Calu3 (cell line): Measurements from ENCODE around the gene OSTC. TPM values are rescaled to one million over a fixed set of nuclear protein-coding genes. Genes with fewer than 3 reads are reported as not detected.

Experiments used
- BruUV-seq: library from RNA; stranded (reverse); fragments of 400-500 nt; replicated peaks from 2 replicates; lab custom pipeline; 2021; lab: Mats Ljungman, UMichigan
- CTCF ChIA-PET: fragments of 300-600 bp; sonication (Branson Sonifier 250); formaldehyde crosslinking; loops from one replicate; lab custom pipeline; 2022; ENCODE audit warnings: antibody characterized with exemption; lab: Charles Lee
- DNase-seq: peaks from one replicate; pipeline ENCODE4 v3.0.0; 2022
- H3K27ac Mint-ChIP-seq: one replicate; pipeline ENCODE4 v1.8.0; 2022; ENCODE audit warnings: mixed read lengths; ENCODE audit not compliant: unreplicated experiment
- H3K27me3 Mint-ChIP-seq: one replicate; pipeline ENCODE4 v1.8.0; 2022; ENCODE audit warnings: mixed read lengths; ENCODE audit not compliant: unreplicated experiment
- H3K36me3 Mint-ChIP-seq: one replicate; pipeline ENCODE4 v1.8.0; 2022; ENCODE audit warnings: mild to moderate bottlenecking, moderate library complexity, mixed read lengths; ENCODE audit not compliant: insufficient read depth, unreplicated experiment
- H3K4me1 Mint-ChIP-seq: one replicate; pipeline ENCODE4 v1.8.0; 2022; ENCODE audit warnings: mild to moderate bottlenecking, low read depth, mixed read lengths; ENCODE audit not compliant: unreplicated experiment
- H3K4me3 Mint-ChIP-seq: one replicate; pipeline ENCODE4 v1.8.0; 2022; ENCODE audit warnings: mild to moderate bottlenecking, low read depth, moderate library complexity, mixed read lengths; ENCODE audit not compliant: unreplicated experiment
- H3K9me3 Mint-ChIP-seq: one replicate; pipeline ENCODE4 v1.8.0; 2022; ENCODE audit warnings: low read depth, mixed read lengths; ENCODE audit not compliant: unreplicated experiment
- CTCF ChIP-seq: fragments of 200-600 bp; IDR thresholded peaks from one replicate; pipeline ENCODE4 v1.8.0; 2022; ENCODE audit warnings: antibody characterized with exemption; ENCODE audit not compliant: unreplicated experiment
- intact Hi-C: fragments of 100-400 bp; cut with micrococcal nuclease; formaldehyde crosslinking; loops from one replicate; pipeline ENCODE4 v1.10.0; 2022; ENCODE audit not compliant: unreplicated experiment
- total RNA-seq: library from RNA; stranded (reverse); gene quantifications from 2 replicates; pipeline ENCODE4 v1.2.3, GENCODE V29; 2022

Gene OSTC
- total RNA-seq, 1 experiment from 2014 or later = 82.7 TPM

- H3K36me3 Mint-ChIP-seq = no peaks in the 10 kb centered on the region
- H3K27ac Mint-ChIP-seq = no peak overlapping the region
- no peaks in the 10 kb centered on the region for H3K4me1 Mint-ChIP-seq
- CTCF ChIA-PET = no interaction called here
- no peak for TF ChIP-seq CTCF
- BruUV-seq = no TSS peak
- H3K27me3 Mint-ChIP-seq = no peaks in the 10 kb centered on the region
- no peak overlapping the region for H3K4me3 Mint-ChIP-seq
- H3K9me3 Mint-ChIP-seq = no peaks in the 10 kb centered on the region
- intact Hi-C loops = no loop called here
- DNase-seq = no peak
These were observed 45.8 kb downstream of the OSTC start for GRCh38 chr4:108696160-108696559.

DNA sequence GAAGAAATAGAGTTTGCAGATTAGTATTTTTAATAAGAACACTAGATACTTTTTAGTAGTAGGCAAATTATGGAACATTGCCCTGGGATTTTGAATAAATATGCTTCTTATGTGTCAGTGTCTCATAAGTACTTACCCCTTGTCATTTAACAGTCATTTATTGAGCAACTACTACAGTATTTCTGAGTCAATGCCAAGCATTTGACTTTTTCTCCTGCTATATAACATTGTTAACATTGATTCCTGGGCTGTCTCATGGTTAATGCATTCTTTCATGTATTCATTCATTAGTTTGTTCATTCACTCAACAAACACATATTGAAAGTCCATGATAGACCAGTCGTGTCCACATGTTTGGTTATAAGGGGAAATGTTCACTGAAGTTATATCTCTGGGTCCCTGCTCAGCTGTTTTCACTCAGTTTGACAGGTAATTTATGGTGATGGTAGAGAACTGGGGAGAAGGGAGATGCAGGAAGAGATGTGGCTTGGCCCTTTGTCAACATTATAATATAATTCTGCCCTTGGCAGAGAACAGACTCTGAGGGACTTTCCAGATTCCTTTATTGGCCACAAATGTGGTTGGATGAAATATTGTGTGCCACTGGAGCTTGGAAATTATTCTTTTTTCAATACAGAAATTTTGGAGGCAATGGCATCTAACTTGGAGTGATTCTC is 49.8 kb downstream of the OSTC start:
- Mint-ChIP-seq H3K9me3 (no peaks in the 10 kb centered on the region), H3K27ac (no peak overlapping the region), H3K4me3 (no peak overlapping the region), H3K36me3 (no peaks in the 10 kb centered on the region), H3K4me1 (no peaks in the 10 kb centered on the region), H3K27me3 (no peaks in the 10 kb centered on the region)
- no peak for TF ChIP-seq CTCF
- CTCF ChIA-PET = no interaction called here
- intact Hi-C loops = no loop called here
- DNase-seq = no peak
- BruUV-seq = no TSS peak

- CTCF ChIA-PET = no interaction called here
- Mint-ChIP-seq H3K4me3 (no peak overlapping the region), H3K9me3 (no peaks in the 10 kb centered on the region), H3K27ac (no peak overlapping the region), H3K4me1 (no peaks in the 10 kb centered on the region), H3K27me3 (no peaks in the 10 kb centered on the region), H3K36me3 (no peaks in the 10 kb centered on the region)
- intact Hi-C loops = no loop called here
- no peak for TF ChIP-seq CTCF
- BruUV-seq = no TSS peak
- DNase-seq = no peak
These were observed 52.6 kb downstream of the OSTC start for GRCh38 chr4:108702960-108703359.

GRCh38 chr4:108703370-108703769 is 53.0 kb downstream of the OSTC start:
- no peaks in the 10 kb centered on the region for H3K4me1 Mint-ChIP-seq
- no peaks in the 10 kb centered on the region for H3K9me3 Mint-ChIP-seq
- H3K4me3 Mint-ChIP-seq = no peak overlapping the region
- no TSS peak for BruUV-seq
- CTCF ChIA-PET = no interaction called here
- DNase-seq = no peak
- intact Hi-C loops = no loop called here
- no peaks in the 10 kb centered on the region for H3K36me3 Mint-ChIP-seq
- TF ChIP-seq CTCF = no peak
- no peak overlapping the region for H3K27ac Mint-ChIP-seq
- H3K27me3 Mint-ChIP-seq = no peaks in the 10 kb centered on the region
